Testis (tissue), 3 donors: ENCODE measurements around the gene KRT6A. TPM values are rescaled to one million over a fixed set of nuclear protein-coding genes. Genes with fewer than 3 reads are reported as not detected.

ENCODE experiments used
- DNase-seq: peaks from one replicate; pipeline ENCODE4 v3.0.0-alpha.2; 2019
- H3K27ac ChIP-seq, 2 donors: fragments of 200-600 bp; sonication (generic); one replicate each; pipeline ENCODE4 v1.5.1; 2019
- H3K27me3 ChIP-seq: fragments of 200-600 bp; sonication (generic); one replicate; pipeline ENCODE4 v1.5.1; 2019
- H3K36me3 ChIP-seq: fragments of 200-600 bp; sonication (generic); one replicate; pipeline ENCODE4 v1.5.1; 2017; ENCODE audit warnings: low read depth; ENCODE audit errors: missing control alignments
- H3K4me1 ChIP-seq: fragments of 200-600 bp; sonication (generic); one replicate; pipeline ENCODE4 v1.5.1; 2019
- H3K4me3 ChIP-seq, 2 donors: fragments of 200-600 bp; sonication (generic); one replicate each; pipeline ENCODE4 v1.5.1; 2017 to 2019
- H3K9me3 ChIP-seq: fragments of 200-600 bp; sonication (generic); one replicate; pipeline ENCODE4 v1.5.1; 2017
- CTCF ChIP-seq, 3 experiments: fragments of 450-650 bp in 2 of 3; fragments of 200-600 bp in 1 of 3; sonication (generic) in 1 of 3; IDR thresholded peaks; one replicate each; pipeline ENCODE4 v1.5.1; 2016 to 2019; ENCODE audit warnings: antibody characterized with exemption in 3 of 3, mild to moderate bottlenecking in 2 of 3, moderate library complexity in 1 of 3
- POLR2A ChIP-seq: fragments of 450-650 bp; IDR thresholded peaks from one replicate; pipeline ENCODE4 v1.6.1; 2017; ENCODE audit warnings: antibody characterized with exemption, mild to moderate bottlenecking, moderate library complexity
- WGBS, 2 donors: methylation state at CpG; one replicate each; pipeline ENCODE4 v1.1.5; 2018; 5-methylcytosine and 5-hydroxymethylcytosine counted together
- intact Hi-C: fragments of 100-400 bp; cut with DNase I; formaldehyde crosslinking; loops from one replicate; pipeline ENCODE4 v1.15.1; 2023; ENCODE audit warnings: low total_unique reads
- polyA plus RNA-seq: library from polyadenylated mRNA; stranded (reverse); fragments of 350-450 nt; fragmentation: Illumina TruSeq; extraction: RNeasy Lipid Tissue Mini Kit (QIAGEN cat#74804); gene quantifications from one replicate; pipeline ENCODE4 v1.2.3, GENCODE V29; 2014; ENCODE audit warnings: low read depth, low replicate concordance; ENCODE audit not compliant: insufficient read depth
- total RNA-seq, 2 donors: library from RNA; depleted of rRNA; stranded (reverse); fragments of >200 nt; gene quantifications; one replicate each; pipeline ENCODE4 v1.2.3, GENCODE V29; 2016

The KRT6A gene
- total and polyA plus RNA-seq, 3 donors from 2014 or later = 0.19 to 1.5 (median 0.63) TPM

GRCh38 chr12:52529846-52530245 is 36.8 kb upstream of the KRT6A start:
- Histone ChIP-seq H3K4me3 (no peak overlapping the region), H3K27ac (no peak overlapping the region), H3K36me3 (no peaks in the 10 kb centered on the region), H3K4me1 (no peaks in the 10 kb centered on the region), H3K9me3 (no peaks in the 10 kb centered on the region), H3K27me3 (no peaks in the 10 kb centered on the region)
- no peak for TF ChIP-seq CTCF (IDR thresholded peaks at IDR 0.05)
- TF ChIP-seq POLR2A = no peak
- WGBS, 2 donors = 92 to 93% methylated on average over 9 of the region's 9 CpGs
- DNase-seq = no peak
- intact Hi-C loops = no loop called here

GRCh38 chr12:52529417-52529816 is 36.4 kb upstream of the KRT6A start:
- TF ChIP-seq POLR2A = no peak
- no peak for TF ChIP-seq CTCF (IDR thresholded peaks at IDR 0.05)
- Histone ChIP-seq H3K27me3 (no peaks in the 10 kb centered on the region), H3K36me3 (no peaks in the 10 kb centered on the region), H3K4me3 (no peak overlapping the region), H3K27ac (no peak overlapping the region), H3K4me1 (no peaks in the 10 kb centered on the region), H3K9me3 (no peaks in the 10 kb centered on the region)
- no peak for DNase-seq
- intact Hi-C loops = no loop called here
- WGBS, 2 donors = 96% methylated on average over 2 of the region's 2 CpGs

- Histone ChIP-seq H3K36me3 (no peaks in the 10 kb centered on the region), H3K4me1 (no peaks in the 10 kb centered on the region), H3K27me3 (no peaks in the 10 kb centered on the region), H3K9me3 (no peaks in the 10 kb centered on the region), H3K27ac (no peak overlapping the region), H3K4me3 (no peak overlapping the region)
- no peak for DNase-seq
- WGBS, 2 donors = 69 to 96% methylated on average over 7 to 8 of the region's 8 CpGs
- TF ChIP-seq CTCF (IDR thresholded peaks at IDR 0.05) = no peak
- TF ChIP-seq POLR2A = no peak
- intact Hi-C loops = no loop called here
These were observed 35.6 kb upstream of the KRT6A start for GRCh38 chr12:52528641-52529143.

- 62 to 85% methylated on average over 3 to 4 of the region's 4 CpGs for WGBS, 2 donors
- no peak for TF ChIP-seq POLR2A
- no peak for TF ChIP-seq CTCF (IDR thresholded peaks at IDR 0.05)
- no peak overlapping the region for H3K4me3 ChIP-seq
- H3K9me3 ChIP-seq = no peaks in the 10 kb centered on the region
- intact Hi-C loops = no loop called here
- no peaks in the 10 kb centered on the region for H3K4me1 ChIP-seq
- H3K36me3 ChIP-seq = no peaks in the 10 kb centered on the region
- no peak overlapping the region for H3K27ac ChIP-seq
- H3K27me3 ChIP-seq = no peaks in the 10 kb centered on the region
- no peak for DNase-seq
These were observed 34.2 kb upstream of the KRT6A start for GRCh38 chr12:52527121-52527800.

- H3K27ac ChIP-seq = no peak overlapping the region
- WGBS, 2 donors = 76 to 86% methylated on average over 8 of the region's 8 CpGs
- intact Hi-C loops = no loop called here
- H3K27me3 ChIP-seq = no peaks in the 10 kb centered on the region
- H3K4me1 ChIP-seq = no peaks in the 10 kb centered on the region
- no peak overlapping the region for H3K4me3 ChIP-seq
- TF ChIP-seq POLR2A = no peak
- H3K36me3 ChIP-seq = no peaks in the 10 kb centered on the region
- no peak for DNase-seq
- no peaks in the 10 kb centered on the region for H3K9me3 ChIP-seq
These were observed 33.5 kb upstream of the KRT6A start for GRCh38 chr12:52526511-52526951.
